ENCODE results near the gene MAPKAP1. TPM values are rescaled to one million over a fixed set of nuclear protein-coding genes. Genes with fewer than 3 reads are reported as not detected.

The MAPKAP1 gene
- total RNA-seq, 2 donors from 2014 or later = 62.1 to 78.9 TPM

GRCh38 chr9:125541840-125542243, 165.2 kb downstream of the MAPKAP1 start:
- H3K36me3 ChIP-seq = no peaks in the 10 kb centered on the region
- H3K27me3 ChIP-seq = no peaks in the 10 kb centered on the region
- DNase-seq (ENCODE audit: low spot score) = no peak
- no peaks in the 10 kb centered on the region for H3K9me3 ChIP-seq
- no peak overlapping the region for H3K4me3 ChIP-seq
- TF ChIP-seq, protein P1, sequence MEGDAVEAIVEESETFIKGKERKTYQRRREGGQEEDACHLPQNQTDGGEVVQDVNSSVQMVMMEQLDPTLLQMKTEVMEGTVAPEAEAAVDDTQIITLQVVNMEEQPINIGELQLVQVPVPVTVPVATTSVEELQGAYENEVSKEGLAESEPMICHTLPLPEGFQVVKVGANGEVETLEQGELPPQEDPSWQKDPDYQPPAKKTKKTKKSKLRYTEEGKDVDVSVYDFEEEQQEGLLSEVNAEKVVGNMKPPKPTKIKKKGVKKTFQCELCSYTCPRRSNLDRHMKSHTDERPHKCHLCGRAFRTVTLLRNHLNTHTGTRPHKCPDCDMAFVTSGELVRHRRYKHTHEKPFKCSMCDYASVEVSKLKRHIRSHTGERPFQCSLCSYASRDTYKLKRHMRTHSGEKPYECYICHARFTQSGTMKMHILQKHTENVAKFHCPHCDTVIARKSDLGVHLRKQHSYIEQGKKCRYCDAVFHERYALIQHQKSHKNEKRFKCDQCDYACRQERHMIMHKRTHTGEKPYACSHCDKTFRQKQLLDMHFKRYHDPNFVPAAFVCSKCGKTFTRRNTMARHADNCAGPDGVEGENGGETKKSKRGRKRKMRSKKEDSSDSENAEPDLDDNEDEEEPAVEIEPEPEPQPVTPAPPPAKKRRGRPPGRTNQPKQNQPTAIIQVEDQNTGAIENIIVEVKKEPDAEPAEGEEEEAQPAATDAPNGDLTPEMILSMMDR (IDR thresholded peaks at IDR 0.05) = no peak
- H3K27ac ChIP-seq = no peak overlapping the region
- H3K4me1 ChIP-seq = peaks cover 0 to 36% of the 10 kb centered on the region in 2 donors

- no peaks in the 10 kb centered on the region for H3K9me3 ChIP-seq
- H3K4me1 ChIP-seq = peaks cover 0 to 35% of the 10 kb centered on the region in 2 donors
- no peak overlapping the region for H3K27ac ChIP-seq
- H3K27me3 ChIP-seq = no peaks in the 10 kb centered on the region
- TF ChIP-seq, protein P1 (IDR thresholded peaks at IDR 0.05) = no peak
- H3K36me3 ChIP-seq = no peaks in the 10 kb centered on the region
- no peak for DNase-seq (ENCODE audit: low spot score)
- H3K4me3 ChIP-seq = no peak overlapping the region
Observed at GRCh38 chr9:125540497-125540896, 166.5 kb downstream of the MAPKAP1 start.

GRCh38 chr9:125538092-125538473, 168.9 kb downstream of the MAPKAP1 start:
- H3K36me3 ChIP-seq = no peaks in the 10 kb centered on the region
- TF ChIP-seq, protein P1 (IDR thresholded peaks at IDR 0.05) = no peak
- no peak overlapping the region for H3K27ac ChIP-seq
- peaks cover 0 to 28% of the 10 kb centered on the region in 2 donors for H3K4me1 ChIP-seq
- no peak for DNase-seq (ENCODE audit: low spot score)
- no peaks in the 10 kb centered on the region for H3K27me3 ChIP-seq
- no peak overlapping the region for H3K4me3 ChIP-seq
- no peaks in the 10 kb centered on the region for H3K9me3 ChIP-seq

- H3K4me3 ChIP-seq = no peak overlapping the region
- TF ChIP-seq, protein P1 (IDR thresholded peaks at IDR 0.05) = no peak
- H3K36me3 ChIP-seq = no peaks in the 10 kb centered on the region
- H3K27ac ChIP-seq = no peak overlapping the region
- no peak for DNase-seq (ENCODE audit: low spot score)
- no peaks in the 10 kb centered on the region for H3K9me3 ChIP-seq
- peaks cover 0 to 28% of the 10 kb centered on the region in 2 donors for H3K4me1 ChIP-seq
- H3K27me3 ChIP-seq = no peaks in the 10 kb centered on the region
Observed at GRCh38 chr9:125537442-125538091, 169.4 kb downstream of the MAPKAP1 start.

DNA sequence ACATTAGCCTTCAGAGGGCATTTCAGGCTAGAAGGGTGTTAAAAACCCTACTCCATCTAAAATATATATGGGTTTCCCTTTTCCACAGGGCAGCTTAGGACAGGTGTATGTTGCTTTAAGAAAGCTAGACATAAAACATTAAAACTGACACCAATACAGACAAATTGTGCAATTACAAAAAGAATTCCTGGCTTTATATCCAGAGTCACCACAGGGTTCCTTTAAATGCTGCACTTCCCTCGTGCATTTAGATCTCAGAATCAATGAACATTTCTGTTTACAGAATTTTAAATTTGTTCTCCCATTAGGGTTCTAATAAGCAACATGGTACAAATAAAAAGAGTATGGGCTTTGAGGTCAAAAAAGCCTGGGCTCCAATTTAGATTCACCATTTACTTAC, 170.2 kb downstream of the MAPKAP1 start:
- Histone ChIP-seq H3K4me3 (no peak overlapping the region), H3K9me3 (no peaks in the 10 kb centered on the region), H3K27me3 (no peaks in the 10 kb centered on the region), H3K27ac (no peak overlapping the region), H3K36me3 (no peaks in the 10 kb centered on the region), H3K4me1 (peaks cover 0 to 25% of the 10 kb centered on the region in 2 donors)
- TF ChIP-seq, protein P1 (IDR thresholded peaks at IDR 0.05) = no peak
- no peak for DNase-seq (ENCODE audit: low spot score)

Data from right atrium auricular region (tissue), 2 donors.